Activated CD8-positive, alpha-beta T cell treated with anti-CD3 and anti-CD28 coated beads, Interleukin-2, amount 10 ng/mL, durations not matched to agents 7 days and 5 days (primary cell): ENCODE measurements around the gene C10orf71. TPM values are rescaled to one million over a fixed set of nuclear protein-coding genes. Genes with fewer than 3 reads are reported as not detected.

Experiments
- ATAC-seq: fragments of 150-1000 bp; cut with Tn5 transposase; one replicate; pipeline ENCODE4 v1.10.0; 2021; ENCODE audit warnings: moderate library complexity
- CTCF ChIA-PET: fragments of 350-600 bp; sonication (Branson Sonifier 250); formaldehyde crosslinking; loops from one replicate; lab custom pipeline; 2021; ENCODE audit warnings: antibody characterized with exemption; lab: Charles Lee
- POLR2A ChIA-PET: fragments of 350-600 bp; sonication (Branson Sonifier 250); formaldehyde crosslinking; loops from one replicate; lab custom pipeline; 2021; ENCODE audit warnings: antibody characterized with exemption; lab: Charles Lee
- DNase-seq: peaks from one replicate; pipeline ENCODE4 v3.0.0-alpha.2; 2020
- H3K27ac Mint-ChIP-seq: one replicate; pipeline ENCODE4 v1.8.0; 2021; ENCODE audit warnings: mild to moderate bottlenecking, mixed read lengths
- H3K27me3 Mint-ChIP-seq: one replicate; pipeline ENCODE4 v1.8.0; 2021; ENCODE audit warnings: low read depth, mixed read lengths
- H3K36me3 Mint-ChIP-seq: one replicate; pipeline ENCODE4 v1.8.0; 2021; ENCODE audit warnings: low read depth, mixed read lengths
- H3K4me1 Mint-ChIP-seq: one replicate; pipeline ENCODE4 v1.8.0; 2021; ENCODE audit warnings: low read depth, mixed read lengths
- H3K4me3 Mint-ChIP-seq: one replicate; pipeline ENCODE4 v1.8.0; 2021; ENCODE audit warnings: mild to moderate bottlenecking, mixed read lengths
- H3K9me3 Mint-ChIP-seq: one replicate; pipeline ENCODE4 v1.8.0; 2022; ENCODE audit warnings: mixed read lengths; ENCODE audit not compliant: insufficient read depth
- total RNA-seq, 2 experiments: library from RNA; stranded (reverse); gene quantifications; one replicate each; pipeline ENCODE4 v1.2.3, GENCODE V29; 2021

The C10orf71 gene
- total RNA-seq, 2 experiments from 2014 or later = not detected

DNA sequence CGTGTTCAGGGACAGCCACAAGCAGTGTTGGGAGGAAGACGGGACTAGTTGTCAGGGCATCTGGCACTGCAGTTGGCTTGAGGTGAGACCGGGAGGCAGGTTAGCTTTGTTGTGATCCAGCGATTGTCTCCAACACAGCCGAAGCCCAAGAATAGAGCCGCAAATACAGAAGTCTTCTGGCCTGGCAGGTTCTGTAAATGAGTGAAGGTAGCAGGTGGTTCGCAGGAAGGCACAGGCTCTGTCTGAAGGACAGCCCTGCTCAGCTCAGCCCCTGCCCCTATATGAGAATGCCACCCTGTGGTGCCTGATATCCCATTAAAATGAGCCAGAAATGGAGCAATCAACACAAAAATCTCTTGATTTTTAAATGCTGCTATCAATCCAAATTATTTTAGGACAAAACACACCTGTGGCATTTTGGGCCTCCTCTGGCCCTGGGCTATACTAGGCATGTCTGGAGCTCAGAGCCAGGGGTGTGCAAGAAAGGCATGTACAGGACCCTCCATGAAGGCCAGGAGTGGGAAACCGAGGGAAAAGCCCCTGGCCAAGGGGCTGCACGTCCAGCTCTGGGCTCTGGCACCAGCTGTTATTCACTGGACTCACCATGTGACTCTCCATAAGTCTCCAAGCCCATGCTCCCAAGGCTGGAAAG, 11.2 kb upstream of the C10orf71 start:
- no peak overlapping the region for H3K4me3 Mint-ChIP-seq
- H3K36me3 Mint-ChIP-seq = no peaks in the 10 kb centered on the region
- CTCF ChIA-PET = interaction anchor here (0.6 to 1.3 kb wide), 2 partner anchors 128 to 630 kb away, joined by 3 to 4 read pairs; no protein-coding TSS in a partner anchor
- POLR2A ChIA-PET = no interaction called here
- ATAC-seq (no peak), DNase-seq (no peak)
- no peaks in the 10 kb centered on the region for H3K9me3 Mint-ChIP-seq
- peaks cover 9% of the 10 kb centered on the region for H3K4me1 Mint-ChIP-seq
- peaks cover 14% of the 10 kb centered on the region for H3K27me3 Mint-ChIP-seq
- H3K27ac Mint-ChIP-seq = no peak overlapping the region

DNA sequence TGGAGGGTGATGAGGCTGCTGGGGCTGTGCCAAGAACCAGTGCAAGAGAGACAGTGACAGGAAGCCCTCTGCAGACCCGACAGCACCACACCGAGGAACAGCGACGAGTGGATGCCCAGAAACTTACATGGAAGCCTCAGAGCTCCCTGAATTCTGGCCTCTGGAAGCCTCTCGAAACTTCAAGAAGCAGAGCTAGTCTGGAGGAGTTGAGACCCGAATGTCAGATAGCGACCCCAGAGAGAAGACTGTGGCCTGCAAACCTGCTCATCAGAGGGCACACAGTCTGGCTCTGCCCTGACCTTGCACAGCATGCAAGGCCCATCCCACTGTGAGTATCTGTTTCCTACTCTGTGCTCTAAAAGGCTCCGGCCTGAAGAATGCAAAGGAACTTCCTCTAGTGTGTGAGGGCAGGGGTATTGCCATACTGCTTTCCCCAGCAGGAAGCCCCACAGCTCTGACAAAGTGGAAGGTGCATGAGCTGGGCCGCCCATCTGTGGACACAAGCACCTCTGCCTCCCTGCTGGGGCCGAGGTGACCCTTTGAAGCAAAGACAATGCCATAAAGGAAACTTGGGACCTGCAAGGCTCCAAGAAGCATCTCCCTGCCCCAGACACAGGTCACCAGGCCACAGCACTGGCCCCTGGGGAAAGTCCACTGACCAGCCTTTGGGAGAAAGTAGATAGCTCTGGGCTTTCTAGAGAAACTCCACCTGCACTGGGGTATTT, 10.5 kb upstream of the C10orf71 start:
- DNase-seq = no peak
- POLR2A ChIA-PET = no interaction called here
- H3K27me3 Mint-ChIP-seq = peaks cover 17% of the 10 kb centered on the region
- CTCF ChIA-PET = no interaction called here
- no peaks in the 10 kb centered on the region for H3K9me3 Mint-ChIP-seq
- peaks cover 12% of the 10 kb centered on the region for H3K4me1 Mint-ChIP-seq
- H3K4me3 Mint-ChIP-seq = no peak overlapping the region
- no peak overlapping the region for H3K27ac Mint-ChIP-seq
- H3K36me3 Mint-ChIP-seq = no peaks in the 10 kb centered on the region
- no peak for ATAC-seq

DNA sequence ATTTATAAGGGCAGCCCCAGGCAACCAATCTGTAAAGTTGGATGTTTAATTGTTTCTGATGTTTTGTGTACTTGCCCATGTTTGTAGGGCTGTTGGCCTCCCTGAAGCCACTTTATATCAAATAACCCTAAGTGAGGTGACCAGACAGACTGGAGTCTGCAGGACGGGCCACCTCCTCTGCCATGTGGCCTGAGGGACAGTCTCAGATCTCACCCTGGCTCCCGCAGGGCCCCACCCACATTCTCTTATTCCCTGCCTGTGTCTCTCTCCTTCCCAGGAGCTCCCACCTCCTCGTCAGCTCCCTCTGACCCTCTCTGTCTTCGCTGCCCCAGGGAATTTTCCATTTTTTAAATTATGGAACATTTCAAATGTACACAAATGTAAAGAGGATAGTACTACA, 9.5 kb upstream of the C10orf71 start:
- Mint-ChIP-seq H3K9me3 (no peaks in the 10 kb centered on the region), H3K27me3 (peaks cover 17% of the 10 kb centered on the region), H3K27ac (no peak overlapping the region), H3K4me1 (peaks cover 12% of the 10 kb centered on the region), H3K4me3 (no peak overlapping the region), H3K36me3 (no peaks in the 10 kb centered on the region)
- no peak for DNase-seq
- ChIA-PET CTCF (no interaction called here), POLR2A (no interaction called here)
- no peak for ATAC-seq

DNA sequence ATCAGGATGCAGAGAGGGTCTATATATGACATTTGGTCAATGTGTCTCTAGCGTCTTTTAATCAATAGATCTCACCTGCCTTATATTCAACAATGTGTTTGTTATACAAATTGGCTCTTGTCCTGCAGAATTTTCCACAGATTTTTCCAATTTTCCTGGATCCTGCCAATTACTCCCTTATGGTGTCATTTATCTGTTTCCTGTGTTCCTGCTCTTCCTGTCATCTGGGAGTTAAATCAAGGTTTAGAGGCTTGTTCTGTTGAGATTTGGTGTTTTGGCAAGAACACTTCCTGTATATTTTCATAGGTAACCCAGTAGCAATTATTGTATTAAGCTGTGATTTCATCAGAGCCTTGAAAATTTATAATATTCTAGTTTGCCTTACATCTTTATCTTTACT, 8.8 kb upstream of the C10orf71 start:
- H3K27ac Mint-ChIP-seq = no peak overlapping the region
- H3K36me3 Mint-ChIP-seq = no peaks in the 10 kb centered on the region
- CTCF ChIA-PET = no interaction called here
- POLR2A ChIA-PET = no interaction called here
- DNase-seq (no peak), ATAC-seq (no peak)
- peaks cover 11% of the 10 kb centered on the region for H3K4me1 Mint-ChIP-seq
- no peak overlapping the region for H3K4me3 Mint-ChIP-seq
- H3K9me3 Mint-ChIP-seq = no peaks in the 10 kb centered on the region
- H3K27me3 Mint-ChIP-seq = peaks cover 17% of the 10 kb centered on the region

DNA sequence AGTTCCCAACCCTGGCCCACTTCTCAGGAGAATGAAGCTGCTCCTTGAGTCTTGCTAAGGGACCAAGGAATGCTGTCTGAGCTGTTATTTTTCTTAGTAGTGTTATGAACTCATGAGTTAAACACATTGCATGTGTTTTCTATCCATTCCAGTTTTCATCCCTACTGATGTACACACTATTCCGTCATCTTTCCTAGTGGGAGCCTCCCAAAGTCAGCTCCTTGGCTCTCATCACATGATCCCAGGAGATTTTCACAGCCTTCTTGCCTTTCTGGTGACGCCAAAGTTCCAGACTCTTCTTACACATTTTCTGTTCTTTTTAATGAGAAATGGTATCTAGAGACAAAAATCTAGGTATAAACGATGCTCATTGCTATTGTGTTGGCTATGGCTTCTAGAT, 8.4 kb upstream of the C10orf71 start:
- peaks cover 17% of the 10 kb centered on the region for H3K27me3 Mint-ChIP-seq
- DNase-seq = no peak
- no peak overlapping the region for H3K27ac Mint-ChIP-seq
- H3K4me3 Mint-ChIP-seq = no peak overlapping the region
- H3K9me3 Mint-ChIP-seq = no peaks in the 10 kb centered on the region
- ATAC-seq = no peak
- H3K36me3 Mint-ChIP-seq = no peaks in the 10 kb centered on the region
- ChIA-PET POLR2A (no interaction called here), CTCF (no interaction called here)
- H3K4me1 Mint-ChIP-seq = peaks cover 14% of the 10 kb centered on the region

DNA sequence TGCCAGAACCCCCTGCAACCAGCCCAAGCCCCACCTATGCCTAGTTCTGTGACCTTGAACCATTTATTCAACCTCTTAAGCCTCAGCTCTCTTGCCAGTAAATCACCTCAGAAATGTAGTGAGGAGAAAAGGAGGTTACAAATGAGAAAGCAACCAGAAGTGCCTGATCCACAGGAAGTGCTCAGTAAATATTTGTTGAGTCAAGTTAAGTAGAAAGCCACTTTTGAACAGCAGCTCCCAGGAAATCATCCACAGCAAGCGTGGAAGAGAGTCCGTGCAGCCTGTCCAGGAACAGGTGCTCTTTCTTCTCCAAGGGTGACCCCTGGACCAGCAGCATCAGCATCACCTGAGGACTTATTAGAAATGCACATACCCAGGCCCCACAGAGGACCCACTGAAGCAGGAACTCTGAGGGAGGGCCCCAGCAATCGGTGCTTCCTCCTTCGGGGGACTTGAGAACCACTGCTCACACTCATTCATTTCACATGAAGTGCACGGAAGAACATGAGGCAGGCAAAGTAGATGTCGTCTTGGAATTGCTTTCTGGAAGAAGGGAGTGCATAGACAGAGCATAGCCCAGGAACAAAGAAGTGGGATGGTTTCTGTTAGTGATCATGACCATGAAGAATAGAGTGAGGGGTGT, 6.3 kb upstream of the C10orf71 start:
- Mint-ChIP-seq H3K4me1 (peaks cover 22% of the 10 kb centered on the region), H3K9me3 (no peaks in the 10 kb centered on the region), H3K36me3 (no peaks in the 10 kb centered on the region), H3K27ac (no peak overlapping the region), H3K27me3 (peaks cover 19% of the 10 kb centered on the region), H3K4me3 (no peak overlapping the region)
- ATAC-seq = no peak
- POLR2A ChIA-PET = no interaction called here
- DNase-seq = no peak
- CTCF ChIA-PET = no interaction called here

DNA sequence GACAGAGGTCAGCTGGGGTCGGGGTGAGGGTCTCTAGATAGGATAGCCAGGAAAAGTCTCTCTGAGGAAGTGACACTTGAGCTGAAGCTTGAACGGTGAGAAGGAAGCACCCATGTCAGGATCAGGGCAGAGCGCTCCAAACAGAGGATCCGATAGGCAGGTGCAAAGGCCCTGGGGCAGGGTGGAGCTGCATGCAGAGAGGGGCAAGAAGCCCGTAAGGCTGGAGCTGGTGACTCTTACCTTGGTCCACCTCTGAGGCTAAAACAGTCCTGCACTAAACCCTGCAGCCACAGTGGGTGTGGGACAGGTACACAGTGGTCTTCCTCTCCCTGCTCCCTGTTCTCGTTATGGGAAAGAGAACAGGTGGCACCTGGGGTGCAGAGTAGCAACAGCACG, 5.8 kb upstream of the C10orf71 start:
- Mint-ChIP-seq H3K27ac (no peak overlapping the region), H3K27me3 (peaks cover 20% of the 10 kb centered on the region), H3K9me3 (no peaks in the 10 kb centered on the region), H3K4me3 (no peak overlapping the region), H3K36me3 (no peaks in the 10 kb centered on the region), H3K4me1 (peaks cover 22% of the 10 kb centered on the region)
- ATAC-seq (no peak), DNase-seq (no peak)
- POLR2A ChIA-PET = no interaction called here
- CTCF ChIA-PET = no interaction called here

DNA sequence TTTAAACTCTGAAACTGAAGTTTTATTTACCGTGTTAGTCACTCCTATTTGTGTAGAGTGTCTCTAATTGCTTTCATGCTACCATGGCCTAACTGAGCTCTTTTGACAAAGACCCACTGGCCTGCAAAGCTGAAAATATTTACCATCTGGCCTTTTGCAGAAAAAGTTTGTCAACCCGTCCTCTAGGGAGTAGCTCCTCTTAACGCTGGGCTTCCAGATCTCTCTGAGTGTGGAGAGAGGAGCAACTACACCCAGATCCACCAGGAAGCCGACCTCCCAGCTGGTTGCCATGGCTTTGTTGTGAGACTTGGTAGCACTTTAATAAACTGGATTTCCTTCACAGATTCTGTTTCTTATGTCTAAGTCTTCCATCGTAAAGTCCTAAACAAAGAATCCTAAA, 4.2 kb upstream of the C10orf71 start:
- ChIA-PET POLR2A (no interaction called here), CTCF (no interaction called here)
- H3K36me3 Mint-ChIP-seq = no peaks in the 10 kb centered on the region
- H3K4me3 Mint-ChIP-seq = no peak overlapping the region
- H3K27ac Mint-ChIP-seq = no peak overlapping the region
- peaks cover 17% of the 10 kb centered on the region for H3K27me3 Mint-ChIP-seq
- H3K9me3 Mint-ChIP-seq = no peaks in the 10 kb centered on the region
- peaks cover 22% of the 10 kb centered on the region for H3K4me1 Mint-ChIP-seq
- DNase-seq = no peak
- ATAC-seq = no peak

DNA sequence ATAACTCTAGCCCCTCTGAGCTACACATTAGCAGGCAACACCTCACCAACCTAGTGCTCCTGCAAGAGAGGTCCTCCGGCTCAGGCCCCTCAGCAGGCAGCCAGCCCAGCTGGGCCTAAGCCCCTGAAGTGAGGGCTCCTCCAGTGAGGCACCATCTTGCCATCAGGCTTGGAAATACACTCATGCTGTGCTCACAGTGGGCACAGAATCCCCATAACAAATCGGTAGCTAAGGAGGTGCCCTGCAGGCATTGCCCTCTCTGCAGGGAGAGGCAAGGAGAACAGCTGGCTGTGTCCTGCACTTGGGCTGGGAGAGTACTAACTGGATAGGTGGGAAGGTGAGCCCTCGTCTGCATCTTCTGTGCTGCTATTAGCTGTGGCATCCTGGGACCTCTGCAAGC, 3.7 kb upstream of the C10orf71 start:
- no peak for ATAC-seq
- DNase-seq = no peak
- Mint-ChIP-seq H3K4me3 (no peak overlapping the region), H3K27me3 (peaks cover 14% of the 10 kb centered on the region), H3K4me1 (peaks cover 22% of the 10 kb centered on the region), H3K36me3 (no peaks in the 10 kb centered on the region), H3K9me3 (no peaks in the 10 kb centered on the region), H3K27ac (no peak overlapping the region)
- ChIA-PET CTCF (interaction anchor here (1.1 to 1.7 kb wide), 3 partner anchors 12 to 638 kb away, joined by 3 to 6 read pairs (median 5); no protein-coding TSS in a partner anchor), POLR2A (no interaction called here)

DNA sequence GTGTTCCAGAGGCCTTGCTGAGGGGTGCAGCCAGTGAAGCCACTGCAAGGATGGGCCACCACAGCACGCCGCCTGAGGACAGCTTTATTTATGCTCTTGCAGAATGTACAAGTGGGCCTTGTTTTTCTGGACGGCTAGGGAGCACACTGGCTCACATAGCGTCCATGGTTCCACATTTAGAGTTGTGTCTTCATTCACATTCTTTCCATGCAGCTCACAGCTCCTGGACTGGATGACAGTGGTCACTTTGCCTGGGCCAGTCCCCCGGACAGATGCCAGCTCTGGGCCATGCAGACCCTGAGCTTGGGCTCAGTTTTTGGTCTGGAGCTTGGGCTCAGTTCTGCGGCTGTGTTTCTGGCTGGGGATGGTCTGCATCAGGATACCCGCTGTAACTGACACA, 2.6 kb upstream of the C10orf71 start:
- H3K27me3 Mint-ChIP-seq = peaks cover 14% of the 10 kb centered on the region
- H3K4me3 Mint-ChIP-seq = no peak overlapping the region
- ChIA-PET CTCF (interaction anchor here (1.0 to 1.7 kb wide), 4 partner anchors 14 to 639 kb away, joined by 3 to 6 read pairs (median 4); no protein-coding TSS in a partner anchor), POLR2A (no interaction called here)
- DNase-seq (no peak), ATAC-seq (no peak)
- H3K36me3 Mint-ChIP-seq = no peaks in the 10 kb centered on the region
- peaks cover 22% of the 10 kb centered on the region for H3K4me1 Mint-ChIP-seq
- no peaks in the 10 kb centered on the region for H3K9me3 Mint-ChIP-seq
- no peak overlapping the region for H3K27ac Mint-ChIP-seq

DNA sequence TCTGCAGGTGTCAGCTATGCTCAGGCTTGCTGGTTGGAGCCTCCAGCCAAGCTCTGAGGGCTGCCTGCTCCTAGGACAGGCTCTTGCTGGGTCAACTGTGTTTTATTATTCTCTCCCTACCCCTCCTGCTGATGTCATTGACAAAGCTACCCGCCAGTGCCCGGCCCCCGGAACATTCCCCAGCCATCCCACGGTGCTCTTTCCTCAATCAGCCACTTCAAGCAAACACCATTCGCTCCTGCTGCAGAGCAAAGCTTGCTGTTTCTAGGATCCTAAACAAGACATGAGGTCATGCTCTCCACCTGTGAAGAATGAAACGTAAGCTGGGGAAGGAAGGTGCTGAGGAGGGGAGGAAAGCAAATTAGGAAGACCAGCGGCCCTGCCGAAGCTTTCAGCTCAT, 2.1 kb upstream of the C10orf71 start:
- Mint-ChIP-seq H3K36me3 (no peaks in the 10 kb centered on the region), H3K4me3 (no peak overlapping the region), H3K27ac (no peak overlapping the region), H3K4me1 (peaks cover 22% of the 10 kb centered on the region), H3K9me3 (no peaks in the 10 kb centered on the region), H3K27me3 (peaks cover 12% of the 10 kb centered on the region)
- POLR2A ChIA-PET = no interaction called here
- DNase-seq (no peak), ATAC-seq (no peak)
- CTCF ChIA-PET = interaction anchor here (1.0 to 1.7 kb wide), 3 partner anchors 19 to 639 kb away, joined by 3 to 5 read pairs (median 3); no protein-coding TSS in a partner anchor
